Adrenal gland (tissue), 12 donors: ENCODE measurements around the gene LMBRD1. TPM values are rescaled to one million over a fixed set of nuclear protein-coding genes. Genes with fewer than 3 reads are reported as not detected.

Source experiments
- DNase-seq, 7 donors: peaks; one replicate each; pipeline ENCODE4 v3.0.0-alpha.2; 2019 to 2020
- H3K27ac ChIP-seq, 5 donors: fragments of 200-600 bp; sonication (generic) in 4 of 5; 1 replicate in 3 of 5; 2 replicates in 2 of 5; pipeline versions ENCODE4 v1.5.1 to v1.8.0; 2016 to 2020; ENCODE audit warnings: mild to moderate bottlenecking in 1 of 5
- H3K27me3 ChIP-seq: fragments of 200-600 bp; 2 replicates; pipeline ENCODE4 v1.8.0; 2021
- H3K36me3 ChIP-seq, 2 donors: fragments of 200-600 bp; replicated peaks in 1 of 2; 1 replicate in 1 of 2; 2 replicates in 1 of 2; pipeline versions ENCODE4 v1.5.1 to v1.8.0; 2018 to 2022
- H3K4me1 ChIP-seq, 2 donors: fragments of 200-600 bp; replicated peaks in 1 of 2; 1 replicate in 1 of 2; 2 replicates in 1 of 2; pipeline versions ENCODE4 v1.5.1 to v1.8.0; 2018 to 2021
- H3K4me3 ChIP-seq, 4 donors: fragments of 200-600 bp; sonication (generic) in 3 of 4; one replicate each; pipeline ENCODE4 v1.5.1; 2016 to 2018
- H3K9me3 ChIP-seq, 3 donors: fragments of 200-600 bp; sonication (generic) in 1 of 3; replicated peaks in 1 of 3; 1 replicate in 2 of 3; 2 replicates in 1 of 3; pipeline versions ENCODE4 v1.5.1 to v1.8.0; 2016 to 2021
- POLR2A ChIP-seq, 2 donors: fragments of 450-650 bp; IDR thresholded peaks; one replicate each; pipeline ENCODE4 v1.6.1; 2017; ENCODE audit warnings: antibody characterized with exemption in 2 of 2, mild to moderate bottlenecking in 2 of 2, moderate library complexity in 1 of 2
- WGBS, 4 donors: extraction: QIAGEN DNeasy Blood & Tissue Kit in 2 of 4; methylation state at CpG; one replicate each; pipeline versions ENCODE4 v1.1.5 to v1.1.7; 2013 to 2017; 5-methylcytosine and 5-hydroxymethylcytosine counted together
- intact Hi-C, 2 donors: fragments of 100-400 bp; cut with DNase I; formaldehyde crosslinking; loops; one replicate each; pipeline versions ENCODE4 v1.14.1 to v1.15.0; 2022 to 2023
- polyA plus RNA-seq, 3 donors: library from polyadenylated mRNA; stranded (reverse); fragments of 200-250 nt in 2 of 3; fragments of 350-450 nt in 1 of 3; fragmentation: Illumina TruSeq in 1 of 3; extraction: RNeasy Lipid Tissue Mini Kit (QIAGEN cat#74804) in 1 of 3; gene quantifications; one replicate each; pipeline ENCODE4 v1.2.3, GENCODE V29; 2013 to 2014
- total RNA-seq, 9 donors: library from RNA; depleted of rRNA in 4 of 9; stranded (reverse); fragments of >200 nt in 4 of 9; fragments of 120-200 nt in 1 of 9; fragmentation: NEBNext Ultra II Directional in 1 of 9; extraction: Animal tissue kit (Norgen Biotek cat#: 25700) in 1 of 9; gene quantifications; one replicate each; pipeline versions ENCODE4 v1.1.0 to v1.2.4, GENCODE V29; 2013 to 2023
- TF ChIP-seq, protein P1 (sequence below), 6 experiments: fragments of 450-650 bp in 4 of 6; fragments of 200-600 bp in 2 of 6; sonication (generic) in 1 of 6; IDR thresholded peaks; 1 replicate in 5 of 6; 2 replicates in 1 of 6; pipeline versions ENCODE4 v1.5.1 to v1.8.0; 2016 to 2021; ENCODE audit warnings: antibody characterized with exemption in 6 of 6, mild to moderate bottlenecking in 2 of 6, moderate library complexity in 1 of 6
- donor health status: healthy with polysubstance abuse.
- donor health status: Bipolar disorder and iron deficiency.
- donor health status: DM: yes; HTN: yes; CAD: no.
- donor health status: DM: no; HTN: no; CAD: no.
- donor health status: DM: no; HTN: no; CAD: no.
- donor health status: DM: yes; HTN: yes; CAD: no.

Gene LMBRD1
- total and polyA plus RNA-seq, 12 donors, result 22.1 to 141 (median 103) TPM

DNA sequence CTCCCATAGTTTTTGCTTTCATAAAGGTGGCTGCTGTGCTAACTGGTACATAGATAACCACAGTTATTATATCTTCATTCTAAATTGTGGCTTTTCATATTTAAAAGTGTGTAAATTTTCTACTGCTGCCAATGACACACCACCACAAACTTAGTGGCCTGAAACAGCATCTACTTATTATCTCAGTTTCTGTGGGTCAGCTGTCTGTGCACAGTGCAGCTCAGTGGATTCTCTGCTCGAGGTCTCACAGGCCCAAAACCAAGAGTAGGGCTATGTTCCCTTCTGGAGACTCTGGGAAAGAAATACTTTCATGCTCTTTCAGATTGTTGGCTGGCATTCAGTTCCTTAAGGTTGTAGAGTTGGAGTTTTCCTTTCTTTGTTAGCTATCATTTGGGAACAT is 90.1 kb downstream of the LMBRD1 start:
- 92 to 100% (median 99%) methylated on average over 1 of the region's 1 CpG for WGBS, 4 donors
- no peaks in the 10 kb centered on the region for H3K36me3 ChIP-seq
- H3K4me1 ChIP-seq, result peaks cover 3 to 5% of the 10 kb centered on the region in 2 donors
- H3K9me3 ChIP-seq, result no peaks in the 10 kb centered on the region
- H3K27me3 ChIP-seq, result no peaks in the 10 kb centered on the region
- intact Hi-C loops, result no loop called here
- DNase-seq, result no peak
- no peak overlapping the region for H3K4me3 ChIP-seq
- TF ChIP-seq POLR2A (IDR thresholded peaks at IDR 0.05), result no peak
- TF ChIP-seq, protein P1, sequence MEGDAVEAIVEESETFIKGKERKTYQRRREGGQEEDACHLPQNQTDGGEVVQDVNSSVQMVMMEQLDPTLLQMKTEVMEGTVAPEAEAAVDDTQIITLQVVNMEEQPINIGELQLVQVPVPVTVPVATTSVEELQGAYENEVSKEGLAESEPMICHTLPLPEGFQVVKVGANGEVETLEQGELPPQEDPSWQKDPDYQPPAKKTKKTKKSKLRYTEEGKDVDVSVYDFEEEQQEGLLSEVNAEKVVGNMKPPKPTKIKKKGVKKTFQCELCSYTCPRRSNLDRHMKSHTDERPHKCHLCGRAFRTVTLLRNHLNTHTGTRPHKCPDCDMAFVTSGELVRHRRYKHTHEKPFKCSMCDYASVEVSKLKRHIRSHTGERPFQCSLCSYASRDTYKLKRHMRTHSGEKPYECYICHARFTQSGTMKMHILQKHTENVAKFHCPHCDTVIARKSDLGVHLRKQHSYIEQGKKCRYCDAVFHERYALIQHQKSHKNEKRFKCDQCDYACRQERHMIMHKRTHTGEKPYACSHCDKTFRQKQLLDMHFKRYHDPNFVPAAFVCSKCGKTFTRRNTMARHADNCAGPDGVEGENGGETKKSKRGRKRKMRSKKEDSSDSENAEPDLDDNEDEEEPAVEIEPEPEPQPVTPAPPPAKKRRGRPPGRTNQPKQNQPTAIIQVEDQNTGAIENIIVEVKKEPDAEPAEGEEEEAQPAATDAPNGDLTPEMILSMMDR (IDR thresholded peaks at IDR 0.05), result no peak
- H3K27ac ChIP-seq, result no peak overlapping the region

DNA sequence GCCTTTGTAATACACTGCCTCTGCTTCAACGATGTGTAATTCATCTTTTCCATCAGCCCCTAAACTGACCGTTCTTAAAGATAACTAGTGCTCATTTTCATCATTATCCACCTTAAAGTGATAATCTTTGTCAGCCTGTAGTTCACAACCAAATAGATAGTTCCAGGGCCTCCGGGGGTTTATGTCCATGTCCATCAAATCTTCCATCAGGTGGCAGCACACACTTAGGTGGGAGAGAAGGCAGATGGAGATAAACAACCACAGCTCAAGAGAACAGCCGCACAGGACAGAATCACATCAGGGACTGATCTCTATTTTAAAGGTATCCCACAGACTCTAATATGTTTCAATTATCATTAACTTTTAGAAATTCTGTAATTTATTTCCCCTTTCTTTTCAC is 90.9 kb downstream of the LMBRD1 start:
- Histone ChIP-seq H3K27me3 (no peaks in the 10 kb centered on the region), H3K27ac (no peak overlapping the region), H3K4me3 (no peak overlapping the region), H3K9me3 (no peaks in the 10 kb centered on the region), H3K4me1 (peaks cover 3 to 5% of the 10 kb centered on the region in 2 donors), H3K36me3 (no peaks in the 10 kb centered on the region)
- no peak for DNase-seq
- intact Hi-C loops, result no loop called here
- TF ChIP-seq POLR2A (IDR thresholded peaks at IDR 0.05), result no peak
- TF ChIP-seq, protein P1 (IDR thresholded peaks at IDR 0.05), result no peak
- WGBS, 4 donors, result 83 to 95% (median 91%) methylated on average over 4 of the region's 4 CpGs

DNA sequence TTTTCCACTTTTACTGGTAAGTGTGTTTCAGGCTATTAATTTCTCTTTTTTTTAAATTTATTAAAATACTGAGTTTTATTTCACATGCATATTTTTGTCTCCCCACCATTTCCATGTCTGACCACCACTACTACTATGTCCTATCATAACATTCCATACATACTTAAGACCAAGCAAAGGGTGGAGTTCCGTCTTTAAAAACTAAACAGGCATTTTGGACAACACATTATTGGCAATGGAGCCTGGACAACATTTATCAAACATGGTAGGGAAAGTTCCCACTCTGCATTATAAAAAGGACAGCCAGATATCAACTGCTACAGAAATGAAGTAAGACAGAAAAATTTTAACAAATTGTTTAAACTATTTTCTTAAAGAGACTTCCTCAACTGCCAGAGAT is 91.9 kb downstream of the LMBRD1 start:
- TF ChIP-seq POLR2A (IDR thresholded peaks at IDR 0.05), result no peak
- TF ChIP-seq, protein P1 (IDR thresholded peaks at IDR 0.05), result no peak

DNA sequence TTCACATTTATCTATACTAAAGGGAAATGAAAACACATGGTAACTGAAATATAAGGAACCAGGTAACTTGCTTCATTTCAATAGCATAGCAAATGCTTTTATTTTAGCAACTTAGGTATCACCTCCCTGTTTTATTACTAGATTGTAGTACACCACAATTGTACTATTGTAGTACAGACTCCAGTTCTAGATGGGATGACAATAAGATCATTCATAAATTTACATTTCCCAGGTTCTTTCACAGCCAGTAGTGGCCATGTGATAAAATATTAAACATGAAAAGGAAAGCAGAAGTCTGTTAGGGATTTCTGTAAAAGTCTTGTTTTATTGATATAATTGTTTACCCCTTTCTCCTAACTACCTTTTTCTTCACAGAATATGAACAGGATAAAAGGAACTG is 97.2 kb downstream of the LMBRD1 start:
- DNase-seq, result no peak
- no peak for TF ChIP-seq POLR2A (IDR thresholded peaks at IDR 0.05)
- TF ChIP-seq, protein P1 (IDR thresholded peaks at IDR 0.05), result no peak
- H3K27me3 ChIP-seq, result no peaks in the 10 kb centered on the region
- no peak overlapping the region for H3K4me3 ChIP-seq
- H3K36me3 ChIP-seq, result no peaks in the 10 kb centered on the region
- no peak overlapping the region for H3K27ac ChIP-seq
- H3K4me1 ChIP-seq, result peaks cover 3 to 5% of the 10 kb centered on the region in 2 donors
- H3K9me3 ChIP-seq, result no peaks in the 10 kb centered on the region
- intact Hi-C loops, result no loop called here

More for the DNA sequence above, 91.9 kb downstream of the LMBRD1 start:
- Histone ChIP-seq H3K27me3 (no peaks in the 10 kb centered on the region), H3K27ac (no peak overlapping the region), H3K4me1 (peaks cover 3 to 5% of the 10 kb centered on the region in 2 donors), H3K4me3 (no peak overlapping the region), H3K9me3 (no peaks in the 10 kb centered on the region), H3K36me3 (no peaks in the 10 kb centered on the region)
- intact Hi-C loops, result no loop called here
- WGBS, 4 donors, result 78 to 85% (median 82%) methylated on average over 1 of the region's 1 CpG
- no peak for DNase-seq
